ENCODE results near the gene DEGS2.

DNA sequence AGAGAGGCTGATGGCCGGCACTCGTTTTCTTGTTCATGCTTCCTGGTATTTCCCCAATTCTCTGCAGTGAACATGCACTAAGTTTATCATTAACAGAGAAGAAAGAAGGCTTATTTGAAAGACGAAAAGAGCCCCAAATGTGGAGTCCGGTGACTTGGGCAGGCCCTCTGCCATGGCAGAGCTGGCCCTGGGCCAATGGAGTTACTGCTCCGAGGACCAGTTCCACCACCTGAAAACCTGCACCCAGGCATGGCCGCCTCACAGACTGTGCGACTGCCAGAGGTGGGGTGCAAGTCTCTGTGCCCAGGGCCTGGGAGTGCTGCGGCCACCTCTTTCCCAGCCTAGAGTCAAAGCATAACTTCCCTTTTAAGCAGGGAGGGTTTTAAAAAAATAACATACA is 24.9 kb downstream of the DEGS2 start:
- TF ChIP-seq ZNF660 (tag by site-specific recombination; IDR thresholded peaks at IDR 0.05) (no peak), GLIS2 (tag by site-specific recombination; IDR thresholded peaks at IDR 0.05) (no peak)
- TF ChIP-seq, protein P1, sequence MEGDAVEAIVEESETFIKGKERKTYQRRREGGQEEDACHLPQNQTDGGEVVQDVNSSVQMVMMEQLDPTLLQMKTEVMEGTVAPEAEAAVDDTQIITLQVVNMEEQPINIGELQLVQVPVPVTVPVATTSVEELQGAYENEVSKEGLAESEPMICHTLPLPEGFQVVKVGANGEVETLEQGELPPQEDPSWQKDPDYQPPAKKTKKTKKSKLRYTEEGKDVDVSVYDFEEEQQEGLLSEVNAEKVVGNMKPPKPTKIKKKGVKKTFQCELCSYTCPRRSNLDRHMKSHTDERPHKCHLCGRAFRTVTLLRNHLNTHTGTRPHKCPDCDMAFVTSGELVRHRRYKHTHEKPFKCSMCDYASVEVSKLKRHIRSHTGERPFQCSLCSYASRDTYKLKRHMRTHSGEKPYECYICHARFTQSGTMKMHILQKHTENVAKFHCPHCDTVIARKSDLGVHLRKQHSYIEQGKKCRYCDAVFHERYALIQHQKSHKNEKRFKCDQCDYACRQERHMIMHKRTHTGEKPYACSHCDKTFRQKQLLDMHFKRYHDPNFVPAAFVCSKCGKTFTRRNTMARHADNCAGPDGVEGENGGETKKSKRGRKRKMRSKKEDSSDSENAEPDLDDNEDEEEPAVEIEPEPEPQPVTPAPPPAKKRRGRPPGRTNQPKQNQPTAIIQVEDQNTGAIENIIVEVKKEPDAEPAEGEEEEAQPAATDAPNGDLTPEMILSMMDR (tag by site-specific recombination; IDR thresholded peaks at IDR 0.05) = no peak
- TF ChIP-seq, protein P2, sequence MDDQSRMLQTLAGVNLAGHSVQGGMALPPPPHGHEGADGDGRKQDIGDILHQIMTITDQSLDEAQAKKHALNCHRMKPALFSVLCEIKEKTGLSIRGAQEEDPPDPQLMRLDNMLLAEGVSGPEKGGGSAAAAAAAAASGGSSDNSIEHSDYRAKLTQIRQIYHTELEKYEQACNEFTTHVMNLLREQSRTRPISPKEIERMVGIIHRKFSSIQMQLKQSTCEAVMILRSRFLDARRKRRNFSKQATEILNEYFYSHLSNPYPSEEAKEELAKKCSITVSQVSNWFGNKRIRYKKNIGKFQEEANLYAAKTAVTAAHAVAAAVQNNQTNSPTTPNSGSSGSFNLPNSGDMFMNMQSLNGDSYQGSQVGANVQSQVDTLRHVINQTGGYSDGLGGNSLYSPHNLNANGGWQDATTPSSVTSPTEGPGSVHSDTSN (CRISPR knock-in tag; IDR thresholded peaks at IDR 0.05) = no peak

Measured in HEK293 (cell line).